Left renal cortex interstitium (tissue), 4 donors: ENCODE measurements around the gene CACNA1I. TPM values are rescaled to one million over a fixed set of nuclear protein-coding genes. Genes with fewer than 3 reads are reported as not detected.

ENCODE experiments used
- DNase-seq, 4 donors: peaks; one replicate each; pipeline ENCODE4 v3.0.0-alpha.2; 2013; ENCODE audit warnings: low read depth in 4 of 4, low spot score in 2 of 4, missing footprints in 1 of 4
- polyA plus RNA-seq, 4 donors: library from polyadenylated mRNA; unstranded; fragments of 120-200 nt; gene quantifications; one replicate each; pipeline ENCODE4 v1.2.1, GENCODE V29; 2013; ENCODE audit not compliant: insufficient read length in 4 of 4

Gene CACNA1I
- polyA plus RNA-seq, 4 donors, result 0.04 to 0.13 (median 0.06) TPM

DNA sequence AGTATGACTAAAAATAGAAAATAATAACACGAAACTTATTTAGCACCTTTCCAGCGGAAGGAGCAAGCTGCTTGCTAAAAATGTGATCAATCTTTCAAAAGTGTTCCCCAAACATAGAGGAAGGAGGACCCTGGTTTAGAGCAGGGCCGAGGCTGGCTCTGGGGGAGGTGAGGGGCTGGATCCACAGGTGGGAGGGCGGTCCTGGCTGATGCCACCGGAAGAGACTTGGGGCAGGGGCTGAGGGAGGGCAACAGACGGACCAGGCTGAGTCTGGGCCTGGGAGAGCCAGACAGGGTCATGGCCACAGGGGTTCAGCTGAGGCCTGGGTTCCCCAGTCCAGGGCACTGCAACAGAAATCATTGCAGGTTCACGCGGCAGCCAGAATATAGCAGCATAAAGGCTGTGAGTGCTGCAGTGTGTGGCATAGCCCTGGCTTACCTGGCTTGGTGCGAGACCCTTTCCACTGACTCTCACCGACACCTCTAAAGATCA, 143.3 kb downstream of the CACNA1I start:
- no peak for DNase-seq

DNA sequence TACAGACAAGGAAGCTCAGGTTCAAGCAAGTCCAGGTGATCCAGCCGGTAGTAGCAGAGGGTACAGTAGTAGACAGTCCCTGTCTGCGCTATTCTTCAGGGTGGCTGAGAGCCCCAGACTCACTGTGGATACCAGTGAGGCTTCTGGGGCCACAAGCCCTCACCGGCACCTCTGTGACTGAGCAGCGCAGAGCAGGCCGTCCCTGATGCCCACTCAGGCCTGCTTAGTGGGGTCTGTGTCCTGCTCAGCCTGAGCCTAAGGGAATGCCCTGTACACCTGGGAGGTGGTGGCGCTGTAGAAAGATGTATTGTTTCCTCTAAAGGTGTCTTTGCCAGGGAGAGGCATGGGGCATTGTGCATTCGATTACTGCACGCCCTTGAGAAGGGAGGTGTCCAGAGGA, 143.8 kb downstream of the CACNA1I start:
- no peak for DNase-seq

DNA sequence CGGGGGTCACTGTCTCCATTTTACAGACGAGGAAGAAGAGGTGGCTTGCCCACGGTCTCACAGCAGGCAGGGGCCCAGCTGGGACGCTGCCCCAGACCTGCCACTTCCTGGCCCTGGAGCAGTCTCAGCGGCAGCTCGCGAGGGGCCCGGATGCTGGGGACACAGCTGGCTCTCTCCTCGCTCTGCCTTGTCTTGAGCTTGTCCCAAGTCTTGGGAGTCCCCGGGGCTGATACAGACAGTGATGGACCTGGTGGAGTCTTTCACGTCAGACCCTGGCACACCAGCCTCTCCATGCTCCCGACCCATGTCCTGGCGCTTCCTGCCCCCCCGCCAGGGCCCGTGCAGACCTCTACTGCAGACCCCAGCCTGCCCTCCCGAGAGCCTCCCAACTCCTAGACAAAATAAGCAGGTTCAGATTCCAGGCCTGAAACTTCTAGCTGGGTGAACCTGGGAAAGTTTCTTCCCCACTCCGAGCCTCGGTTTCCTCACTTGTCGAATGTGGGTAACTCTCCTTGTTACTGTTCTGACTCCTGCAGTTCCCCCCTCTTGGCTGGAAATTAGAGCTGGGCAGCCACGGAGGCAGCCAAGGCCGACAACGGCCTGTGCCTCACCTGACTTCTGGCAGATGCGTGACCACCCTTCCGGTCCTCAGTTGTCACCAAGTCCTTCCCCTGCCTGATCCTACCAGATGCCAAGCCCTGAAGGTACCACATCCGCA, 145.4 kb downstream of the CACNA1I start:
- DNase-seq, result no peak

DNA sequence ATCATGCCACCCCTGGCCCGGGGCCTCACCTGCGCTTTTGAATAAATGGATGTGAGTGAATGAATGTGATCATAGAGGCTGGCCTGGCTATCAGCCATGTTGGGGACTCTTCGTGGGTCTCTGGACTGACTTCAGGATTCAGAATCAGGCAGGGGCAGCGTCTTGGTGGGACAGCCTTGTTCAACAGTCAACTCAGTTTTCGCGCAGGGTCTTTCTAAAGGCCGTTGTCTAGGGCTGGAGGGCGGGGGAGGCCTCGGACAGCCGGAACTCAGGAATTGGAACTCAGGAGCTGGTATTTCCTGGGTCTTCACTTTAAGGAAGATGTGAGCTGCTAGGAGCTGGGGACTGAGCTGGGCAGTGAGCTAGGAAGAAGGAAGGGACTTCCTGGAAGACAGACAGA, 146.0 kb downstream of the CACNA1I start:
- no peak for DNase-seq

DNA sequence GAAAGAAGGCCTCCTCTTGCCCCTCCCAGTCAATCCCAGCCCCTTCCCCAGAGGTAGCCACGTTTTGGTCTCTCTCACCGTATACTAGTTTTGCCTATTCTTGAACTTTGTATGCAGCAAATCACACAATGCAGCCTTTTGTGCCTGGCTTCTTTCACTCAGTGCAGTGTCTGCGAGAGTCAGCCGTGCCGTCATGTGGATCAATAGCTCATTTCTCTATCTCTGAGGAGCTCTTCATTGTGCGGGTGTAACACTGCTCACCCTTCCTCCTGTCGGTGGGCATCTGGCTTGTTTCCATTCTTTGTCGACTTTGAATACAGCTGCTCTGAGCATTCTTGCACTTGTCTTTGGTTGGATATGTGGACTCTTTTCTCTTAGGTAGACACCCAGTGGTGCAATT, 146.5 kb downstream of the CACNA1I start:
- no peak for DNase-seq

DNA sequence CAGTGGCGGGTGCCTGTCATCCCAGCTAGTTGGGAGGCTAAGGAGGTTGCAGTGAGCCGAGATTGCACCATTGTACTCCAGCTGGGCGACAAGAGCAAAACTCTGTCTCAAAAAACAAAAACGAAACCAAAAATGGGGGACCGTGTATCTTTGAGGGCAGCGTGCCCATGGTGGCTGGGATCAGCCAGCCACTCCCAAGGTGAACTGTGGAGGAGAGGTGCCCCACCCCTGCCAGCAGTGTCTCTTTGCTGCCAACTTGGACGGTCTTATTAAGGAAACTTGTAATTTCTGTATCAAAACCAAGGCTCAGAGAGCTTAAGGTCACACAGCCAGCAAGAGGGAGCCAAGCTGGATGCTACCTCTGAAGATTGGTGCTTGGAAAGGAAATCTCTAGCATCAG, 147.7 kb downstream of the CACNA1I start:
- DNase-seq, result no peak

DNA sequence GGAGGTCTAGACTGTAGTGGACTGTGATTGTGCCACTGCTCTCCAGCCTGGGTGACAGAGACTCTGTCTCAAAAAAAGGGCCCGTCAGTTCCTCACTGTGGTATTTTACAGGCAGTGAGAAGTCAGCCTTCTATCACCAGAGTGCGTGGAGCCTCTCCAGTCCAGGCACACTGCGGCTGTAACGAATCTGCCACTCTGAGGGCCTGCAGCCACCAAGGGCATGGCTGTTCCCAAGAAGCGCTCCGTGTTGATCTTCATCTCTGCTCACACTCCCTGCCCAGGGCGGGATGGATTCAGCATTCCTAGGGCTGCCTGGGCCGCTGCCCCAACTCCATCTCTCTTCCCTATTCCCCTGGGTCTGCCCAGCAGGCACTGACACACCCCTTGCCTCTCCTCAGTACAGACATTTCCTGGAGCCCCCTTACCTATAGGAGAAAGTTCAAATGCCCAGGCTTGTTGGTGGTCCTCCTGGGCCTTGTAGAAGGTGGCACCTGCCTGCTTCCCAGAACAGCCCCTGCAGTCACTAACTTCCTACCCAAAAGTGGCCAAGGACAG, 148.4 kb downstream of the CACNA1I start:
- no peak for DNase-seq

DNA sequence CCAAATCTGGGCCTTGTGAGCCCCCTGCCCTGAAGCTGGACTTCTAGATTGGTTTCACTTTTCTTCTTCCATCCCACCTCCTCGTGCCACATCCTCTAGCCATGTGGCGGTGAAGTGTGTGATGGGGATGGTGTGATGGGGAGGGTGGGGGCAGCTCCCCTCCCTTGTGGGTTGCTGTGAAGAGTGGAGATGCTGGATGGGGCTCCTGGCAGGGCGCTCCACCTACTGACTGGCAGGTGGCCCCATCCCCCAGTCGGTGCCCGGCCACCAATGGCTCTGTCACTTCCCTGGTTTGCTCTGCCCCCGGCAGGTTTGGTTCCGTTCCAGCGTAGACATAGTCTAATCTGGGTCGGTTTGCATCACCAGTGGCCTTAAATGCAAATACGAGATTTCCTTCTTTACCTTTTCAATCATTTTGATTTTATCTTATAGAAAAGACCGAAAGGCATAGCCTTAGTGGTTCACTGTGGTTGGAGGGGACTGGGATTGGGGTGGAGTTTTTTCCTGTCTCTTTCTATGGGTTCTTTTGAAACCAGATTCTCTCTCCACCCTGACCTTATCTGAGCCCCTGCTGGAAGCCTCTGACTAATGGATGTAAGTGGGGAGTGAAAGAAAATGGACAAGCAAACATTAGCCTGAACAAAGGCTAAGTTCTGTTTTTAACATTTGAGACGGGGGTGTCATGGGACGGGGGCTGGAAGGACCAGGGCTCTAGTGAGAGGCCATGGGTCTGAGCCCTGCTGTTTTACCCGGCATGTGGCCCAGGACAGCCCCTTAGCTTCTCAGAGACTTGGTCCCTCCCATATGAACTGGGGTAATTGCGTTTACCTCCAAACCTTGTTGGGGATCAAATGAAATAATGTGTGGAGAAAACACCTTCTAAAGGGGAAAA, 149.3 kb downstream of the CACNA1I start:
- no peak for DNase-seq

DNA sequence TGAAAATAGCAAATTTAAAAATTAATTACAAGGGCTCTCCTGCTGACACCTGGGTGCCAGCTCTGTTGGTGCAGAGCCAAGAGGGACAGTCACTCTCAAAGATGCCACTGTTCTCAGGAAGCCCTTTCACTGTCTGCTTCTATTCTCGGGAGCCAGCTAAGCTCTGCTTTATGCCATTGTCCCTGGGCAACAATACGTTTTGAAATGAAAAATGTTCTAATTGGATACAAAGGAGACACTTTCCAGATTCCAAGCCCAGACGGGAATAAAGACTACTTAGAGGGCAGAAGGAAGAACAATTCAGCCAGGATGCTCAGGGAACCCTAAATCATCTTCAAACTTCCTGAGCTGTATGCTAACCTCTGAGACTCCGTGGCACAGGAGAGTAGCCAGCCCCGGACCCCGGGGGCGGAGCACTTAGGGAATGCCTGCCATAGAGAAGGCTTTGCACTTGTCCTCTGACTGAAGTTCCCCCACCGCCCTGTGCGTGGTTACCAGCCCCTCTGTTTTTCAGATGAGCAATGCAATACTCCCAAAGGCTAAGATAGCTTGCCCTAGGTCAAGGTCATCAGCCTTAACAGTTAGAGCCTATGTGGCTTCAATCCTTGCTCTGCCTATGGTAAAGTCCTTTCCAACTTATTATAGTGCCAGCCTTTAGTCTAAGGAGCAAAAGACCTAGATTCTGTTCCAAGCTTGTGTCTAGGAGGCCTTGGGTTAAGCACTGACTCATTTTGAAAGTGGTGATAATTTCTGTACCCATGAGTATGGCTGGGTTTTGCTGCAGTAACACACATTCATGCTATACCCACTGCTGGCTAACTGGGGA, 150.9 kb downstream of the CACNA1I start:
- DNase-seq, result no peak

DNA sequence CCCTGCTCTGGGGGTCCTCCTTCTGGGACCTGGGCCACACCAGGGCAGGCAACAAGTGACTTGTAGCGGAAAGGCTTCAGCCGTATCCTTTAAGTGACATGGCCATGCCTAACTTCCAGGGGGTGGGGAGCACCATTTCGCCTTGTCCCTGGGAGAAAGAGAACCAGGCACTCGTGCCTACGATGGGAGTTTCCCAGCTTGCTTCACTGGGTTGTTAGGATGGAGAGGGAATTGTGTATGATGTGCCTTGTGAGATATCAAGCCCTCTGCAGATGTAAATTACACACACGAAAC, 151.4 kb downstream of the CACNA1I start:
- no peak for DNase-seq

DNA sequence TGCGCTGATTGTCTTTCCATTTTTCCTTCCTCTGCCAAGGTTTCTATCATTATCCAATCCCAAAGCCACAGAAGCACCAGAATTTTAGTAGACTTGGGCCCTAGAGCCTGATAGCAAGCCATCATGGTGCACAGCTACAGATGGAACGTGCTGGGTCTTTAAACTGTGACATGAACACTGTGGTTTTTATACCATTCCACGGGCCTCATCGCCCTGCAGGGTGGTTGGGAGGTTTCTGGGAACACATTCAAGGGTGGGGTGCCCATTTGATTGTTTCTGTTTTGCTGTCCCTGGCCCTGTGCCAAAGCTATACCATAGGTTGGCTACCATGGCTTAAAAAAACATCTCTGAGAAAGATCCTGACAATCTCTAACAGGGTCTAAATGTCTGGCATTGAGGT, 151.9 kb downstream of the CACNA1I start:
- no peak for DNase-seq

DNA sequence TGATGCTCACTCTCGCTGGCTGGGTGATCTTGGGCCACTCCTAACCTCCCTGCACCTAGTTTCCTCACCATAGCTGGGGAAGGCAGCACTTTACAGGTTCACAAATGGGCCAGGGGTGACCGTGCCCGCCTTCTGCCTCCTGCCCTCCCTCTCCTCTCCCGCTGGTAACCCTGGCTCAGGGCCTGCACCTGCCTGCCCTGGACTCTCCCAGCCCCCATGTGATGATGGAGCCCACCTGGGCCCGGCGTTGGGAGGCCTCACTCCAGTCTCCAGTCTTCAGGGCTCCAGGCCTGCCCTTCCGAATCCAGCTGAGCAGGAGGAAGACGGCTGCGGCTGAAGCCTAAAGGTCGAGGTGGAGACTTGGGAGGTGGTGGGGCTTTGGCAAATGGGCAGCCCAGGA, 152.9 kb downstream of the CACNA1I start:
- DNase-seq, result no peak

DNA sequence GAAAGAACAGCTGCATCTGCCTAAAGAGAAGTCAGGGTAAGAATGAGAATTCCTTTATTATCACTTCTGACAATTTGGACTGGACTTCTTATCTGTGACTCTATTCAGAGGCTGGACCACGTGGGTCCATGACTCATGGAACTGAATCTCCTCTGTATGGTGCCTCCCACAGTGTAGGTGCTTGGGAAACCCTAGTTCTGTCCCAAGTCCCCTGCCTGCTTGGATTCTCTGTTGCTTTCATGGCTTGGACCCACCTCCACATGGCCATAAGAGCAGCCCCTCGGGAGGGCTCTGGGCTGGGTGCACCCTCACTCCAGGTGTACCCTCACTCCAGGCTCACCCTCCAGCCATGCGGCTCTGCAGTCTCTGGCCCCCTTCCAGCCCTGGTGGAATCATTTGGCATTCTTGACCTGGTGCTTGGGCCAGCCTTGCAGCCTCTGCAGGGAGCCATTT, 153.4 kb downstream of the CACNA1I start:
- no peak for DNase-seq

DNA sequence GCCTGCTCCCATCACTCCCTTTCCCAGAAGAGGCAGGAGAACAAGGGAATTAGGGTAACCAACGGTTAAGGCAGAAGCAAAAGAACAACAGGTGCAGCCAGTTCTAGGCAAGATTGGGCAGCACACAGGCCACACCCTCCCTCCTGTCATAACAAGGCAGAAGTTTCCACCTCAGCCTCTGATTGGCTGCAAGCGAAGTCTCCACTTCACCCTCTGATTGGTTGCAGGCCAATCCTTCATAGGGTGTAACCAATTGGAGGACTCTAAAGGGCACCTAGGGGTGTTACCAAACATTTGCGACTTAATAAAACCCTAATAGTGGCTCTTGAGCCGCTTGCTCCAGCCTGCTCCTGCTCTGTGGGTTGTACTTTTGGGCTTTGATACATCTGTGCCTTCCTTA, 153.8 kb downstream of the CACNA1I start:
- DNase-seq, result no peak

DNA sequence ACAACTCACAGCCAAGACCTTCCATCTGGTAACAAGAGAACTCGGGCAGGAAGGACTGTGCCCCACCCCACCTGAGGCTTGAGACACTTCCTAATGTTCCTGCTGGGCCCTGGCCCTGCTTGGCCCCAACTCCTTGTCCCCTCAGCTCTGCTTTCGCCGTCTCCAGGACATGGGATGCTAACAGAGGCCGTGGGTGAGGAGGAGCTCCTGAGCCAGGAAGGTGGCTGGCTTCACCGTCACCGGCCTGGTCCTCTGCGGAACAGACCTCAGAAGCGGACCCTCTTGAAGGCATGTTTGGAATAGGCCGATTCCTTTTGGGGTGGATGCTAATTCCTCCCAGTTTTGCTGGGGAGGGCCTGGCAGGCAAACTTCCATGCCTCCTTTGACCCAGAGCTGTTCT, 154.3 kb downstream of the CACNA1I start:
- no peak for DNase-seq

DNA sequence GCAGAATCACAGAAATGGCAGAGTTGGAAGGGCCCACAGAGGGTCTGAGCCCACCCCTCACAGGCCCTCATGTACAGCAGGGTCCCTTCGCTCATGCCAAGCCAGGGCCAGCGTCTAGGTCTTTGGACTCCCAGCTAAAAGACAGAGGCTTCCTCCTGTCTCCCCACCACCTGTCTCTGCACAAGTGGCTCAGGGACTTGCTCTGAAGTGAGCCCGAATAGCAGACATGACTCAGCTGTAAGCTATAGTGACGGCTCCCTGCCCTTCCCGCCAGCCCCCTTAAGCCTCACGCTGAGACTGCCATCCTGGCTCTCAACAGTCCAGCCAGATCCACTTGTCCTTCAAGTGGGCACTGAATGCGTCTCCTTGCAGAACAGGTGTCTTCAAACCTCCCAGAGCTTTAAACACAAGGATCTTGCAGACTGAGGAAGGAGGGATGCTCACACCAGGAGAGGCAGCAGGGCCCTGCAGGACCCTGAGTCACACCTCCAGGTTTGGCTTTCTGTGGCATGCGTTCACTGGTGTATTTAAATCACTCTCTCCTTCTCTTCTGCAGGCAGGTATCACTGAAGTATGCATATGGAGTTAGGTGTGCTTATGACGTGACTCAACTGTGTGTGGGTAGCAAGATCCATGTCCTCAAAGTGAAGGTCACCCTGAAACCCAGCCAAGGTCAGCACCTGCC, 154.9 kb downstream of the CACNA1I start:
- DNase-seq, result no peak

DNA sequence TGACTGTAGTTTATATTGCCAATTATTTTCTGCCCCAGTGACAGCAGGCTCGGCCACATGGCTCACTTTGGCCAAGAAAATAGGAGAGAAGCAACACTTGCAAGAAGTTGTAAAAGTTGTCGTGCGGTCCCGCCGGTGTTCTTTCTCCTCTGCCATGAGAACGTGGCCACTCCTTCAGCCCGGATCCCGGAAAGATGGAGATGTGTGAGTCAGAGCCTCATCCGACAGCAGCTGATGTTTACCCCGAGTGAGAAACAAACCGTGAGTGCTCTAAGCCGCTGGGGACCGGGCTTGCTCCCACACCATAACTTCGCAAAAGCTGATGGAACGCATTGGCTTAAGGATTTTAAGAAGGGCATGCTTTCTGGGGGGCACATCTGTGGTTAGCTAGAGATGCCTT, 157.0 kb downstream of the CACNA1I start:
- no peak for DNase-seq

DNA sequence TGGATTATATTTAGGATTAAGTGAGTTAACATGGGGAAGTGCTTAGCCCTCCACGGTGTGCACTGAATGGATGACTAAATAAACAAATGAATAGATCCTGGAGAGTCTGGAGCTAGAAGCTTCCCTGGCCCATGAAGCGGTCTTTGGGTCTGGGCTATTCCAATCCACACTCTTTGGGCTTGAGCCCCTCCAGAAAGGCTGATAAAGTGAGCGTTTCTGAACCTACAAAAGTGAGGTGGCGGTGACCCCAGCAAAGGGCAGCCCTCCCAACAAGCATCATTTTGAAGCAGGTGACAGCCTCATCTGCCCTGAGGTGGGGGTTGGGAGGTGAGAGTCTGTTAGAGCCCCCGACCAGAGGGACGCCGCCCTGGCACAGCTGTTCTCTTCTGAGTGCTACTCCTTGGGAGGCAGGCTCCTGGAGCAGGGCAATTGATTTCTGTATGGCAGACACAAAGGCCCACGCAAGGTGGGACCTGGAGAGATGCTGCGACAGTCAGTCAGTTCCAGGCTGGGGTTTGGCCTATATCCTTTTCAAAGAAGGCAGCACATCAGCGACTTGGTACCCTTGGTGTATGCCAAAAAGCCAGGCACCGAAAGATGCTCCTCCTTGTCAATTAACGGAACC, 157.8 kb downstream of the CACNA1I start:
- DNase-seq, result no peak

DNA sequence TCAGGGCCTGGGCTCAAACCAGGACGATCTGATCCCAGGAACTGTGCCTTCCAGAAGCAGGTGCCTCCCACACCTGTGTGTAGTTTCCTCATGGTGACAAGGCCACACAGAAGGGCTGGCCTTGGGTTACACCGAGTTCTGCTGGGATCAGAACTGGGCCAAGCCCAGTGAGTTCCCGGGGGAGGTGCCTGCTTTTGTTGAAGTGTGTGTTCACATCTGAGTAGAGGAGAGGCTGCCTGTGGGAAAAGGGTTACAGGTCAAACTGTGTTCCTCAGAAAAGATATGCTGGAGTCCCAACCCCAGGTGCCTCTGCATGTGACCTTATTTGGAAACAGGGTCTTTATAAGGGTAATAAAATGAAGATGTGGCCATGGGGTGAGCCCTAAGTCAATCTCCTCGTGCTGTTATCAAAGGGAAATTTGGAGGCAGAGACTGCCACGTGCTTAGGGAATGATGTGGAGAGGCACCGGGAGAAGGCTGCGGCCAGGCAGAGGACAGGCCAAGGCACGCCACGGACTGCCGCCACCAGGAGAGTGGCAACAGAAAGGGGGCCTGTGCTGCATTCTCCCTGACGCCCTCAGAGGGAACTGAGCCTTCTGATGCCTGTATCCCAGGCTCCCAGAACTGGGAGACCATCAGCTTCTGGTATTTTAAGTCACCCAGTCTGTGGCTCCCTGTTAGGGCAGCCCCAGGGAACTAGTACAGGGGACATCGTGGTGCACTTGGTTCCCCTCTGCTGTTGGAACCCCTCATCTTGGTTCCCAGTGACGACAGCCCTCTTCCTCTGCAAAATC, 158.8 kb downstream of the CACNA1I start:
- no peak for DNase-seq
